IPS DF 4.7 (cell line): ENCODE results near the gene INPP5J.
"Not testable (repeated sequence)": the region's sequence is repeated elsewhere in the genome, so short reads cannot be mapped to it uniquely, and the experiment has no call there.

Experiments used
- DNase-seq: peaks from one replicate; pipeline ENCODE4 v3.0.0-alpha.2; 2013; ENCODE audit warnings: low spot score; ENCODE audit errors: extremely low read depth

Gene INPP5J

DNA sequence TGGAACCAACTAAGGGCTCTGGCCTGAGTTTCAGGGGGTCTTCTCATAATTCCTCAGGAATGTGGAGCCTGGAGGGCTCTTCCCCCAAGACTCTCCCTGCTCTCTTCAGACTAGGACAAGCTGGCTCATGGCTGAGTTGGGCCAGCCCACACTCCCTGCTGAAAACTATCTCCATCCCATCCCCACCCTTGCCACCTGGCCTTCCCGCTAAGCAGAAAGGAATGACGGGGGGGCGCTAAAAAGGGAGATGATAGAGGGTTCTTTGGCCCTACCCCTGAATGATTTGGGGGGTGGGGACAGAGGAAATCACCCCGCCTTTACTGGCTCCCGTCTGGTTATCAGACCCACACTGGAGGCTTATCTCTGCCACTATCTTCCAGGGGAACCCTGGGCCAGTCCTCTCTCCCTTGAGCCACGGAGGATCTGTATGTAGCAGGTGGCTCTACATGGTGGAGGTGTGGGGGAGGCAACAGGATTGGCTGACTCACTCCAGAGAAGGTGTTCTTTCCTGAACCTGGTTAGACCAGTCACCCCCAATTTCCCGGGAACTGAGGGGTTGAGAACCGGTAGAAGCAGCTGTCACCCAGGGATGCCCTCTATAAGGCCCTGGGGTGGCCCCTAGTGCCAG, 35.9 kb upstream of the INPP5J start:
- no peak for DNase-seq

DNA sequence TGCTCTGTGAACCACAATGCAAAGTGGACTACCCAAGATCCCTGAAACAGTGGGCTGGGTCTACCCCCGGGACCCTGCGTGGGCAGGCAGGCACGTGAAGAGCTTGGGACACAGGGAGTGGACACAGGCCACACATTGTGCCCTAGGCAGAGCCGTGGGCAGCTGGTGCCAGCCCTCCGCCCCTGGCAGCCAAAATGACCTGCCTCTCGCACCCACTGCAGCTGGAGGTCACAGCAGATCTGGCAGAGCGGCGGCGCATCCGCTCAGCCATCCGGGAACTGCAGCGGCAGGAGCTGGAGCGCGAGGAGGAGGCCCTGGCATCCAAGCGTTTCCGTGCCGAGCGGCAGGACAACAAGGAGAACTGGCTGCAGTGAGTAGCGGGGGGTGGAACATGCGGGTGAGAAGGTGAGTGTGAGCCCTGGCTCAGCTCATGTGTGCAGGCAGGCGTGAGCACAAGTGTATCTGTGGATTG, 35.0 kb upstream of the INPP5J start:
- DNase-seq = no peak

DNA sequence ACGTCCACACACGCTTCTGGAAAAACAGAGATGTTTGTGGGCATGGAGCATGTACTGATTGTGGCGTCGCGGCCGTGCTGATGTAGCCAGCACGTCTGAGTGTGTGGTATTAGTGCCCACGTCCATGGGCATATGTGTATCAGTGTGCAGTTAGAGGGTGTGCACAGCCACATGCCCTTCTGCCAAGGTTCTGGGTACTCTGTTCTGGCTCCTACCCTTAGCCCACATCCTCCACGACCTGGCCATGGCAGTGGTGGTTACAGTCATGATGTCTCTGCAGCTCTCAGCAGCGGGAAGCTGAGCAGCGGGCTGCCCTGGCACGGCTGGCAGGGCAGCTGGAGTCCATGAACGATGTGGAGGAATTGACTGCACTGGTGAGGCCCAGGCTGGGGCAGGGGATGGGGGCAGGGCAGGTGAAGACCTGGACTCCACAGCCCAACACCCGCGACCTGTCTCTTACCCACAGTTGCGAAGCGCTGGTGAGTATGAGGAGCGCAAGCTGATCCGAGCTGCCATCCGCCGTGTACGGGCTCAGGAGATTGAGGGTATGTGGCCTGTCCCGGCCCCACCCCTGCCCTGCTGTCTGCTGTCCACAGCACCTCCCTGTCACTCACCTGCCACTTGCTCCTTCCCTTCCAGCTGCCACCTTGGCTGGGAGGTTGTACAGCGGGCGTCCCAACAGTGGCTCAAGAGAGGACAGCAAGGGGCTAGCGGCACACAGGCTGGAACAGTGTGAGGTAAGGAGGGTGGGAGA, 34.4 kb upstream of the INPP5J start:
- DNase-seq = no peak

DNA sequence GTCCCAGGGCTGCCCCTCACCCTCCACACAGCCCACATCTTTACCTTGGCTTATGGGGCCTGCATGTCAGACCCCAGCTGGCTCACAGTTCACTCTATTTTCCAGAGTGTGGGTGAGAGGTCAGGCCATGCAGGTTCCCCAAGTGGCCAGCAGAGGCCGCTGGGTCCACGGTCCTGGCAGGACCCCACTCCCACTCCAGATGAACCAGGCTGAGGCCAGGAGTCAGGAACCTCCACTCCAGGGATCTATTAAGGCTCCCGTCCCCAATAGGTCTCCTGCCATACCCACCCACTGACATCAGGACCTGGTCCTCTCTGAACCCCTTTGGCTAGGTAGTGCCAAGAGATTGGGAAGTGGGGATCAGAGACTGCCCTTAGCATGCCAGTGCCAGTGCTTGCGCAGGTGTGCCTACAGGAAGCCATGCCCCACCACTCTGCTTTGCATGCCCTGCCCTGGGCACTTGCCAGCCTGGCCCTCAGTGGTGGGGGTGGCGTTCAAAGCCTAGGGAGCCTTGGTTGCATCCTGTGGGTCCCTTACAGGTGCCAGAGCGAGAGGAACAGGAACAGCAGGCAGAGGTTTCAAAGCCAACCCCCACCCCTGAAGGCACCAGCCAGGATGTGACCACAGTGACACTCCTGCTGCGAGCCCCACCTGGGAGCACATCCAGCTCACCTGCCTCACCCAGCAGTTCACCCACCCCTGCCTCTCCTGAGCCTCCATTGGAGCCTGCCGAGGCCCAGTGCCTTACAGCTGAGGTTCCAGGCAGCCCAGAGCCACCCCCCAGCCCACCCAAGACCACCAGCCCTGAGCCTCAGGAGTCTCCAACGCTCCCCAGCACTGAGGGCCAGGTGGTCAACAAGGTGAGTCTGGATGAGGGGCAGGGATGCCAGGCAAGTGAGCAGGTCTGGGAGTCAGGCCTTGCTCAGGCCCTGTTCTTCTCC, 33.3 kb upstream of the INPP5J start:
- no peak for DNase-seq

DNA sequence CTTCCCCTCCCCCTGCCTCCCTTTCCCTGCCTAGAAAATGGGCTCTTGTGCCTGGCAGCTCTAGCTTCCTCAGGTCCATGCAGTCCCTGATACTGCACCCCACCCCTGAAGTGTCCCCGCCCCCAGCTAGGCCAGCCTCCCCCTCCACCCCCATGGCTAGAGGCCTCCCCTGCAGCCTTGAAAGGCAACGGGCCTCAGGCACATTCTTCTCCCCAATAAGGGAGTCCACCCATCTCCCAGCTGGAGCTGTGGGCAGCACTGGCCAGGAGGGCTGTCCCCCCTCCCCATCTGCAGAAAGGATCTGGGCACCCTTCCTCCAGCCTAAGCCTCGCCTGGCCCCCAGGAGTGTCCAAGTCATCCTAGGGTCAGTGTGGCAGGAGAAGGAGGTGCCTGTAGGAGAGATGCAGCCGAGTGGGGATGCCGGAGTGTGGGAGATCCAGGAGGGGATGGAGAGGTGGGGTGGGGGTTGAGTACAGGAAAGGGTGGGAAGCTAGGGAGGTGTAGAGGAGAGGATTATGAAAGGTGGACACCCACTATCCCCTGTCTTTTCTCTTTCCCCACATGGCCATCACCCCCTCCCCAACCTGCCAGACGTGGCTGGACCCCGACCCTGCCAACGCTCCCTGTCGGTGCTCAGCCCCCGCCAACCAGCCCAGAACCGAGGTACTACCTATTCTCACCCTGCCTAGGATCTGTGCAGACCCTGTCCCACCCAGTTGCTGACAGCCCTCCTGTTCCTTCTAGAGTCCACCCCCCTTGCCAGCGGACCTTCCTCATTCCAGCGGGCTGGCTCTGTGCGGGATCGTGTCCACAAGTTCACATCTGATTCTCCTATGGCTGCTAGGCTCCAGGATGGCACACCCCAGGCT, 32.3 kb upstream of the INPP5J start:
- no peak for DNase-seq

DNA sequence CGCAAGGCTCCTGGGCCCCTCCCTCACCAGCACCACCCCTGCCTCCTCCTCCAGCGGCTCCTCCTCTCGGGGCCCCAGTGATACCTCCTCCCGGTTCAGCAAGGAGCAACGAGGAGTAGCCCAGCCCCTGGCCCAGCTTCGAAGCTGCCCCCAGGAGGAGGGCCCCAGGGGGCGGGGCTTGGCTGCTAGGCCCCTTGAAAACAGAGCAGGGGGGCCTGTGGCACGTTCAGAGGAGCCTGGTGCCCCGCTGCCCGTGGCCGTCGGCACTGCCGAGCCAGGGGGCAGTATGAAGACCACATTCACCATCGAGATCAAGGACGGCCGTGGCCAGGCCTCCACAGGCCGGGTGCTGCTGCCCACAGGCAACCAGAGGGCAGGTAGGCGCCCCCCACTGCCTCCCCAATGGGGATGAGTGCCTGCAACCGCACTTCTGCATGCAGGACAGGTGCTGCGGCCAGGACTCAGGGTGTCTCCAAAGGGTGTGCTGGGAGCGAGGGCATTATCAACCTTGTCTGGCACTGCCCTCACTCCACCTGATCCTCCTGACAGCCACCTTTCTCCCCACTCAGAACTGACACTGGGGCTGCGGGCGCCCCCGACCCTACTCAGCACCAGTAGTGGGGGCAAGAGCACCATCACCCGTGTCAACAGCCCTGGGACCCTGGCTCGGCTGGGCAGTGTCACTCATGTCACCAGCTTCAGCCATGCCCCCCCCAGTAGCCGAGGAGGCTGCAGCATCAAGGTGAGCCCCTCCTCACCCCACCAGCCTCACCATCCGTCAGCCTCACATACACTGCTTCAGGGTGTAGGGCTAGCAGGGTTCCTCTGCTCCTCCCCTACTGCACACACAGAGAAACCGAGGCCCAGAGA, 31.4 kb upstream of the INPP5J start:
- DNase-seq = no peak

DNA sequence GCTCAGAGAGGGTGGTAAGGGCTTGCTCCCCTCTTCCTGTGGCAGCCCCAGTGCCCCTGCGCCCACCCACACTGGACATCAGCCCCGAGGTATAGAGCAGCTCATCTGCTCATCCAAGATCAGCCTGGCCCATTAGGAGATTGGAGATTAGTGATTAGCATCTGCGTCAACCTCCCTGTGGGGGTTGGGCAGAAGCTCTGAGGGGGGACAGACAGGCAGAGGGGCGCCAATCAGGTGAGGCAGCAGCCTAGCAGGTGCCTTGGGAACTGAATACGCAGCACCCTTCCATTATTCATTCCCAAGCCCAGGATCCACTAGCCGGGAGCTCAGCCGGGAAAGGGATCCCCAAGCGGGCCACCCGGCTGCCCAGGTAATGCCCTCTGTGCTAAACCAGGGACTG, 30.6 kb upstream of the INPP5J start:
- no peak for DNase-seq

DNA sequence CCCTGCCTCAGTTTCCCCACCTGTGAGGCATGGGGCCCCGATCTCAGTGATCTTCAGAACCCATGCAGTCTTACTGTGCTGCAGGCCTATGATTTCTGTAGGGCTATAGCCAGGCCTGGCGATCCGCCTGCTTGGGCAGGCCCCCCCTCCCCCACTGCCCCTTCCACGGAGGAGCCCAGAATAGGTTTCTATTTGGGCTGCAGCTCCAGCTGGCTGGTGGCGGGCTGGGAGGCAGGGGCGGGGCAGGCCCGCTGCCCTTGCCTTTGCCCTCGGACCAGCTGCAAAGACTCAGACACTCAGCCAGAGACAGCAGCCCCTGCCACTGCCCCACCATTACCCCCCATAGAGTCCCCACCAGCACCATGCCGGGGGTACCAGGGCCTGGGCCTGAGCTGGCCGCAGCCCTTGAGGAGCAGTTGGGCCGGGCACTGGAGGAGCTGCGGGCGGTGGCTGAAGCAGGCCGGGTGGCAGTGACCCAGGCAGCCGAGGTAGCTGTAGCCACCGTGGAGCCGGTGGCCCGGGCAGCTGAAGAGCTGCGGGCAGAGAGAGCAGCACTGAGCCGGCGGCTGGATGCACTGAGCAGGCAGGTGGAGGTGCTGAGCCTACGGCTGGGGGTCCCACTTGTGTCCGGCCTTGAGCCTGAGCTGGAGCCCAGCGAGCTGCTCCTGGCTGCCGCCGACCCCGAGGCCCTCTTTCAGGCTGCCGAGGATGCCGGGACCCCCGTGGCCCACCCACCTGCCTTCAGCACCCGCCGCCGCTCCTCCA, 29.5 kb upstream of the INPP5J start:
- no peak for DNase-seq

DNA sequence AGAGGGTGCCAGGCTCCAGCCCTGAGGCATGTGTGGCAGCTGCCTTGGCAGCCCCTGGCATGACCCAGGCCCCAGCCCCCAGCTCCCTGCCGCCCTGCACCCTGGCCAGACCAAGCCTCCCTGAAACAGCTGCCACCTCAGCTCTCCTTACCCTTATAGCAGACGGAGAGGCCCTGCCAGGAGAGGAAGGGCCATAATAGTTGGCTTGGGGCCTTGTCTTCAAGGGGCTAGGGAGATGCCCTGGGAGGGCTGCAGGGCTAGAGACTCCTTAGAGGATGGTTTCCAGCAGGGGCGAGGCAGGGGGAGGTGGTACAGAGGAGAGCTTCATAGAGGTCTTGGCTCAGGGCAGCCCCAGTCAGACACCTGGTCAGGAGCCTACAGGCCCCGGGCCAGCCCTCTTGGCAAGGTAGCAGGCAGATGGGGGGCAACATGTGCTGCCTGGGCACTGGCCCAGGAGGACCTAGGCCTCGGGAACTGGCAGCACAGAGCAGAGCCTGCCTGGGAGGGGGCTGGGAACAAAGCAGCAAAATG, 28.7 kb upstream of the INPP5J start:
- no peak for DNase-seq

DNA sequence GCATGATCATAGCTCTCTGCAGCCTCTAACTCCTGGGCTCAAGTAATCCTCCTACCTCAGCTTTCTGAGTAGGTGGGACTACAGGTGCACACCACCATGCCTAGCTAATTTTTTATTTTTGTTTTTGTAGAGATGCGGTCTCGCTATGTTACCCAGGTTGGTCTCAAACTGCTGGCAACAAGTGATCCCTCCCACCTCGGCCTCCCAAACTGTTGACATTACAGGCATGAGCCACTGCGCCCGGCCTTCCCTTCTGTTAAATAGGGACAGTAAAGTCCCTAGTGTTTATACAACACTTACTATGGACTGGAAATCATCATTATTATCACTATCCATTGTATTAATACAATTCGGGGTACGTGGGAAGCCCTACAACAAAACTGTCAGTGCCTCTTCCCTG, 28.0 kb upstream of the INPP5J start:
- DNase-seq = no peak

DNA sequence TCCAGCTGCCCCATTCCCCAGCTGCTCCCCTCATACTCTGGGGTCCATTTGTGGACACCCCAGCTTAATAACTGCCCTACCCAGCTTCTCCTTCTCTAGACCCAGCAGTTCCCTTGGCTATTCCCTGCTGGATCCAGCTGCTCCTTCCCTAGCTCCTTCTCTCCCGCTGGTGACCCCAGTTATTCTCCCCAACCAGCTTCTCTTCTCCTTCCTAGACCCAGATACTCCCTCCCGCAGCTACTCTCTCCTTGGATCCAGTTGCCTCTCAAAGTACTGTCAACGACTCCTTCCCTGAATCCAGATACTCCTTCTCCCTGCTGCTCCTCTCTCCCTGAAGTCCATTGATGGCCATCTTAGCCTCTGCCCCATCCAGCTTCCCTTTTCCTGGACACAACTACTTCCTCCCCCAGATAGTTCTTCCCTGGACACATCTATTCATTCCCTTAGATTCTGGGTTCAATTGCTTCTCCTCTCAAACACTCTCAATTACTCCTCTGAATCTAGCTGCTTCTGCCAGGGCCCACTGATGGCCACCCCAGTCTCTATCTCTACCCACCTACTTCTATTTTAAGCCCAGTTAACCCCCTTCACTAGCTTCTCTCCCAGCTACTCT, 27.0 kb upstream of the INPP5J start:
- no peak for DNase-seq

DNA sequence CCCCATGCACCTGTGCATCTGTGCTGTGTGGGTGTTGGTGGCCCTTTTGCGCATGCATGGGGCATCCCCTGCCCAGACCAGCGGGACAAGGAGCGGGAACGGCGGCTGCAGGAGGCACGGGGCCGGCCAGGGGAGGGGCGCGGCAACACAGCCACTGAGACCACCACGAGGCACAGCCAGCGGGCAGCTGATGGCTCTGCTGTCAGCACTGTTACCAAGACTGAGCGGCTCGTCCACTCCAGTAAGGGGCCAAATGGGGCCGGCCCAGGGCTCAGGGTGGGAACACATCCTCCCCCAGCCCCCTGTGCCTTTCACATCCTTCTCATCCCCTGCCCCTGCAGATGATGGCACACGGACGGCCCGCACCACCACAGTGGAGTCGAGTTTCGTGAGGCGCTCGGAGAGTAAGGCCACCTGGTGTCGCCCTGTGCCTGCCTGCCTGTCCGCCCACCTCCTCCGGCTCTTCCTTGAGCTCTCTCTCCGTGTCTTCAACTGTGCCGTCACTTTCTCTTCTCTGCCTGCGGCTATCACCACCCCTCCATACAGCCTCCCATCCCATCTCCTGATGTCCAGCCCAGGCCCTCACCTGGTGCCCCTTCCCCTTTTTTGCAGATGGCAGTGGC, 26.0 kb upstream of the INPP5J start:
- no peak for DNase-seq

DNA sequence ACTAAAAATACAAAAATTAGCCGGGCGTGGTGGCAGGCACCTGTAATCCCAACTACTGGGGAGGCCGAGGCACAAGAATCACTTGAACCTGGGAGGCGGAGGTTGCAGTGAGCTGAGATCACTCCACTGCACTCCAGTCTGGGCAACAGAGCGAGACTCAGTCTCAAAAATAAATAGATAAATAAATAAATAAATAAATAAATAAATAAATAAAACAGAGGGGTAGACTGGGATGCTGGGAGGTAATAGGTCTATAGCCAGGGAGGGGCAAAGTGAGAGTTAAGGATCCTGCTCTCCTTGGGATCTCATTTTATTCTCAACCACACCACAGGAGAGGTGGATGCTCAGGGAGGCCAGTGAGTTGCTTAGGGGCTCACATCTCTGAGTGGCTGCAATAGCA, 25.2 kb upstream of the INPP5J start:
- not testable (repeated sequence) for DNase-seq

DNA sequence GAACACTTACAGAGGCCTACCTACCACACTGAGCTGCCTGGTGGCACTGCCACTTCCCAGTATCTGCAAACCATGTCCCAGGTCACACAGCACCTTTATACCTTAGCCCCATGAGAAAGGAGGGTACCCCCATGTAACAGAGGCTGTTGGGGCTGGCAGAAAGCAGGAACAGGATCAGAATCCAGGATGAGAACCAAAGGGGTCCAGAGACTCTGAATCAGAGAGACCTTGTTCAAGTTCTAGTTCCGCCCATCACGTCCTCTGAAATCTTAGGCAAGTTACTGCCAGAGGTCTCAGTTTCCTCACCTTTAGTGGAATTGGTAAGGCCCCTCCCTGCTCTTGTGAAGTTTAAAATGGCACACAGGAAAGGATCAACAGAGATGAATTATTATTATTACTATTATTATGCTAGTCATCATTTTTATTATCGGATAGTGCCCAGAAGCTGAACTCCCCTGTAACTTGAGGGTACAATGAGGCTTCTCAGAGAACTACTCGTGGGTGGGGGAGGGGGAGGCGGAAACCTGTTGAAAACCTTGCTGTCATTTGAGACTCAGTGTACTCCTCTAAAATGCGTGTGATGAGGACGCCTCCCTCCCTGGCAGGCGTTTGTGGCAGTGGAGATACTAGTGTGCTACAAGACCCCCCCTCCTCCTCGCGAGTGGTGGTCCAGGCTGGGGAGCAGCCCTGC, 24.7 kb upstream of the INPP5J start:
- no peak for DNase-seq

DNA sequence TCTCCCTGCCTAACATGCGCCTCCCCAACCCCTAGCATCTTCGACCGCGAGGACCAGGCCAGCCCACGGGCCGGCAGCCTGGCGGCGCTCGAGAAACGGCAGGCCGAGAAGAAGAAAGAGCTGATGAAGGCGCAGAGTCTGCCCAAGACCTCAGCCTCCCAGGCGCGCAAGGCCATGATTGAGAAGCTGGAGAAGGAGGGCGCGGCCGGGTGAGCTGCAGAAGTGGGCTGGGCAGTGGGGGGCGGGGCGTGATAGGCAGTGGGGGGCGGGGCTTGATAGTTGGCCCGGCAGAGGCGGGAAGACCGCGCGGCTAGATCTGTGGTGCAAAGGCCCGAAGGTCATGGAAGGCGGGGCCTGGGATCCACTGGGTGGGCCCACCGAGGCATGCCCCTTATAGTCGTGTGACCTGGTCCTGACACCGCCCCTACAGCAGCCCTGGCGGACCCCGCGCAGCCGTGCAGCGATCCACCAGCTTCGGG, 24.1 kb upstream of the INPP5J start:
- DNase-seq = no peak

DNA sequence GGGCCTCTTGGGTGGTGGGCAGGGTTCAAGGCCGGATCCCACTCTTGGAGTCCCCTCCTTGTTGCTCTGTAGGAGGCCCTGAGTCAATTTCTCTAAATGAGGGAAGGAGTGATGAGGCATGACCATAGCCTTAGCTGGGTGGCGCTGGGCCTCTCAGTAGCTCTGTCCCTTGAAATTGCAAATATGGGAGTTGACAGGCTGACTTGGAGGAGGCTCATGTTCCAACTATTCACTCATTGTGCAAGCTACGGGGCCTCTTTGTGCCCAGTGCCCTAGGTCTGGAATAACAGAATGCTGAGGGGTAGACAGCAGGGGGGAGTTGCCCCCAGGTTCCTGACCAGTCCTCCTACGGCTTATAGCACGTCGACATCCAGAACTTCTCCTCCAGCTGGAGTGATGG, 23.4 kb upstream of the INPP5J start:
- DNase-seq = no peak
